ENCODE data around the gene HRNR. TPM values are rescaled to one million over a fixed set of nuclear protein-coding genes. Genes with fewer than 3 reads are reported as not detected.

Gene HRNR
- total and polyA plus RNA-seq, 8 donors: 0.45 TPM; not detected in 7

GRCh38 chr1:152162792-152163463, 61.1 kb downstream of the HRNR start:
- intact Hi-C loops (cut with DNase I; ENCODE audit: low total_unique reads): no loop called here
- no peaks in the 10 kb centered on the region for H3K36me3 ChIP-seq
- TF ChIP-seq POLR2AphosphoS5 (IDR thresholded peaks at IDR 0.05) (no peak), CTCF (IDR thresholded peaks at IDR 0.05) (no peak), POLR2A (IDR thresholded peaks at IDR 0.05) (no peak), EP300 (IDR thresholded peaks at IDR 0.05) (no peak)
- H3K27ac ChIP-seq: no peak overlapping the region
- 23 to 39% (median 38%) methylated on average over 1 of the region's 1 CpG for WGBS, 5 donors
- H3K4me3 ChIP-seq: no peak overlapping the region
- no peaks in the 10 kb centered on the region for H3K9me3 ChIP-seq
- no peak for DNase-seq
- H3K4me1 ChIP-seq: no peaks in the 10 kb centered on the region
- no peaks in the 10 kb centered on the region for H3K27me3 ChIP-seq

Other genes starting within 250 kb of the HRNR start
- gene S100A10, start 230.3 kb downstream of the HRNR start, total RNA-seq: 100 to 1,000 TPM in 2 of 5 donors, 10 to 100 TPM in 2, 1 to 10 TPM in 1; 6.4 to 308 (median 53.9) TPM
- gene S100A10, start 230.3 kb downstream of the HRNR start, polyA plus RNA-seq: 100 to 1,000 TPM; 220 to 830 (median 399) TPM
- gene S100A11, start 187.2 kb downstream of the HRNR start, total RNA-seq: 100 to 1,000 TPM in 1 of 5 donors, 10 to 100 TPM in 3, 1 to 10 TPM in 1; 9.8 to 450 (median 26.1) TPM
- 1,000 to 10,000 TPM; 1,189 to 3,881 (median 1,794) TPM for gene S100A11, start 187.2 kb downstream of the HRNR start, polyA plus RNA-seq
- gene TCHHL1, start 135.1 kb downstream of the HRNR start, total RNA-seq: under 1 TPM in 1 of 5 donors, not detected in 4; 0.18 TPM
- not detected for gene TCHHL1, start 135.1 kb downstream of the HRNR start, polyA plus RNA-seq
- not detected for gene TCHH, start 108.7 kb downstream of the HRNR start, total RNA-seq
- under 1 TPM in 1 of 3 donors, not detected in 2; 0.13 TPM for gene TCHH, start 108.7 kb downstream of the HRNR start, polyA plus RNA-seq
- not detected for gene RPTN, start 65.0 kb downstream of the HRNR start, total RNA-seq
- gene RPTN, start 65.0 kb downstream of the HRNR start, polyA plus RNA-seq: under 1 TPM in 1 of 3 donors, not detected in 2; 0.31 TPM
- 1 to 10 TPM in 1 of 5 donors, under 1 TPM in 1, not detected in 3; under 0.01 to 2.7 TPM for gene FLG, start 101.0 kb upstream of the HRNR start, total RNA-seq
- gene FLG, start 101.0 kb upstream of the HRNR start, polyA plus RNA-seq: under 1 TPM in 1 of 3 donors, not detected in 2; 0.05 TPM
- under 1 TPM in 1 of 5 donors, not detected in 4; 0.37 TPM for gene FLG2, start 135.8 kb upstream of the HRNR start, total RNA-seq
- gene FLG2, start 135.8 kb upstream of the HRNR start, polyA plus RNA-seq: under 1 TPM in 2 of 3 donors, not detected in 1; 0.03 to 0.15 TPM
- gene CRNN, start 190.1 kb upstream of the HRNR start, total RNA-seq: under 1 TPM in 1 of 5 donors, not detected in 4; 0.89 TPM
- gene CRNN, start 190.1 kb upstream of the HRNR start, polyA plus RNA-seq: 100 to 1,000 TPM in 1 of 3 donors, 1 to 10 TPM in 1, not detected in 1; 3.1 to 209 TPM